GM21526 (cell line): ENCODE data around the gene COIL.
"Not testable (repeated sequence)": the region's sequence is repeated elsewhere in the genome, so short reads cannot be mapped to it uniquely, and the experiment has no call there.

Source experiments
- ATAC-seq: cut with Tn5 transposase; IDR thresholded peaks from one replicate; pipeline ENCODE4 v1.9.1; 2021; ENCODE audit warnings: moderate library complexity; ENCODE audit not compliant: unreplicated experiment, low FRiP score

The COIL gene

GRCh38 chr17:56978441-56979090 is 17.7 kb upstream of the COIL start:
- ATAC-seq = peak; percentile 19

GRCh38 chr17:56977673-56978395 is 17.0 kb upstream of the COIL start, which contains the start of gene SCPEP1:
SCPEP1 (plus strand) TSS chr17:56978131; CDS start chr17:56978160, 29 bp downstream.
- peak; percentile 64 for ATAC-seq

- ATAC-seq = no peak
Observed at GRCh38 chr17:56976941-56977608, 16.2 kb upstream of the COIL start.

GRCh38 chr17:56975656-56976055 is 14.8 kb upstream of the COIL start:
- no peak for ATAC-seq

GRCh38 chr17:56974055-56974454 is 13.2 kb upstream of the COIL start:
- no peak for ATAC-seq

- no peak for ATAC-seq
Observed at GRCh38 chr17:56973520-56973919, 12.7 kb upstream of the COIL start.

- no peak for ATAC-seq
Observed at GRCh38 chr17:56972111-56972730, 11.4 kb upstream of the COIL start.

GRCh38 chr17:56970974-56971373 is 10.1 kb upstream of the COIL start:
- ATAC-seq = no peak

- no peak for ATAC-seq
Observed at GRCh38 chr17:56966338-56966737, 5.5 kb upstream of the COIL start.

GRCh38 chr17:56965681-56966080 is 4.8 kb upstream of the COIL start:
- ATAC-seq = not testable (repeated sequence)

- ATAC-seq = not testable (repeated sequence)
Observed at GRCh38 chr17:56965241-56965640, 4.4 kb upstream of the COIL start.

- no peak for ATAC-seq
Observed at GRCh38 chr17:56956992-56957391, 3.9 kb downstream of the COIL start.

- no peak for ATAC-seq
Observed at GRCh38 chr17:56949595-56949994, 11.3 kb downstream of the COIL start.

- ATAC-seq = no peak
Observed at GRCh38 chr17:56948491-56948890, 12.4 kb downstream of the COIL start.

- no peak for ATAC-seq
Observed at GRCh38 chr17:56947741-56948140, 13.1 kb downstream of the COIL start.

- ATAC-seq = no peak
Observed at GRCh38 chr17:56945938-56946505, 14.8 kb downstream of the COIL start.

- no peak for ATAC-seq
Observed at GRCh38 chr17:56943505-56944125, 17.2 kb downstream of the COIL start.

- peak; percentile 61 for ATAC-seq
Observed at GRCh38 chr17:56939869-56940484, 20.9 kb downstream of the COIL start.

- not testable (repeated sequence) for ATAC-seq
Observed at GRCh38 chr17:56938206-56938605, 22.6 kb downstream of the COIL start.

- no peak for ATAC-seq
Observed at GRCh38 chr17:56937687-56938086, 23.2 kb downstream of the COIL start.
